OCI-LY7 (cell line): ENCODE results near the gene OR6Q1. TPM values are rescaled to one million over a fixed set of nuclear protein-coding genes. Genes with fewer than 3 reads are reported as not detected.

ENCODE experiments used
- BruUV-seq: library from RNA; stranded (reverse); fragments of 400-500 nt; replicated peaks from 2 replicates; lab custom pipeline; 2021; lab: Mats Ljungman, UMichigan
- CTCF ChIA-PET: fragments of 300-600 bp; sonication (Branson Sonifier 250); formaldehyde crosslinking; loops from one replicate; lab custom pipeline; 2022; ENCODE audit warnings: antibody characterized with exemption; ENCODE audit not compliant: unreplicated experiment; lab: Charles Lee
- POLR2A ChIA-PET: fragments of 300-600 bp; sonication (Branson Sonifier 250); formaldehyde crosslinking; loops from one replicate; lab custom pipeline; 2022; ENCODE audit warnings: antibody characterized with exemption; lab: Charles Lee
- DNase-seq: peaks from one replicate; pipeline ENCODE4 v3.0.0-alpha.2; 2015; ENCODE audit warnings: low spot score
- H2AFZ ChIP-seq: fragments of 200-600 bp; sonication (generic), shearing (Covaris generic); 2 replicates; pipeline ENCODE4 v1.6.1; 2014; ENCODE audit warnings: mild to moderate bottlenecking, antibody characterized with exemption, low read length, moderate library complexity
- H3K27ac ChIP-seq: fragments of 200-600 bp; sonication (generic); 2 replicates; pipeline ENCODE4 v1.5.1; 2014; ENCODE audit warnings: mixed run types, low read depth, mild to moderate bottlenecking, moderate library complexity, low read length, inconsistent platforms; ENCODE audit not compliant: poor library complexity, severe bottlenecking
- H3K36me3 ChIP-seq: fragments of 200-600 bp; sonication (generic); 2 replicates; pipeline ENCODE4 v1.6.1; 2014; ENCODE audit warnings: mild to moderate bottlenecking, antibody characterized with exemption, low read length, moderate library complexity, mixed read lengths; ENCODE audit not compliant: insufficient read depth
- H3K4me1 ChIP-seq: fragments of 200-600 bp; sonication (generic); 2 replicates; pipeline ENCODE4 v1.5.1; 2014; ENCODE audit warnings: mild to moderate bottlenecking, low read length; ENCODE audit not compliant: insufficient read depth, poor library complexity, severe bottlenecking
- H3K4me2 ChIP-seq: fragments of 200-600 bp; sonication (generic); 2 replicates; pipeline ENCODE4 v1.6.1; 2014; ENCODE audit warnings: mild to moderate bottlenecking, low read length
- H3K4me3 ChIP-seq: fragments of 200-600 bp; sonication (generic); 2 replicates; pipeline ENCODE4 v1.5.1; 2014; ENCODE audit warnings: mild to moderate bottlenecking, low read depth, low read length; ENCODE audit not compliant: poor library complexity, severe bottlenecking
- H3K79me2 ChIP-seq: fragments of 200-600 bp; sonication (generic); 2 replicates; pipeline ENCODE4 v1.6.1; 2016; ENCODE audit warnings: low read depth, mild to moderate bottlenecking, low read length, moderate library complexity, mixed read lengths; ENCODE audit not compliant: insufficient read depth
- H3K9me2 ChIP-seq: fragments of 200-600 bp; sonication (generic); 2 replicates; pipeline ENCODE4 v1.6.1; 2016; ENCODE audit warnings: mild to moderate bottlenecking, low read length, mixed read lengths; ENCODE audit not compliant: insufficient read depth
- H3K9me3 ChIP-seq: fragments of 200-600 bp; sonication (generic); 2 replicates; pipeline ENCODE4 v1.6.1; 2014; ENCODE audit warnings: mild to moderate bottlenecking, mixed run types, low read length, mixed read lengths
- H4K20me1 ChIP-seq: fragments of 200-600 bp; sonication (generic); 2 replicates; pipeline ENCODE4 v1.6.1; 2014; ENCODE audit warnings: mild to moderate bottlenecking, antibody characterized with exemption, low read length, moderate library complexity, mixed read lengths; ENCODE audit not compliant: insufficient read depth
- EZH2phosphoT487 ChIP-seq: fragments of 200-600 bp; sonication (generic); IDR thresholded peaks from 2 replicates; pipeline ENCODE4 v1.6.1; 2018; ENCODE audit warnings: low read depth, borderline replicate concordance, mild to moderate bottlenecking, mixed run types, antibody characterized with exemption, low read length, moderate library complexity, mixed read lengths
- intact Hi-C: fragments of 100-400 bp; cut with micrococcal nuclease; formaldehyde crosslinking; loops from one replicate; pipeline ENCODE4 v1.10.0; 2022; ENCODE audit not compliant: unreplicated experiment
- total RNA-seq, 2 experiments: library from RNA; depleted of rRNA in 1 of 2; stranded (reverse); fragments of >200 nt in 1 of 2; shearing (Covaris generic) in 1 of 2; gene quantifications; 2 replicates each; pipeline ENCODE4 v1.2.3, GENCODE V29; 2014 to 2022
- TF ChIP-seq, protein P1 (sequence below): fragments of 200-600 bp; sonication (generic); conservative IDR thresholded peaks from 2 replicates; pipeline ENCODE4 v1.5.1; 2014; ENCODE audit warnings: mild to moderate bottlenecking, antibody characterized with exemption, low read length, moderate library complexity, mixed read lengths

The OR6Q1 gene
- total RNA-seq, 2 experiments from 2014 or later: not detected

DNA sequence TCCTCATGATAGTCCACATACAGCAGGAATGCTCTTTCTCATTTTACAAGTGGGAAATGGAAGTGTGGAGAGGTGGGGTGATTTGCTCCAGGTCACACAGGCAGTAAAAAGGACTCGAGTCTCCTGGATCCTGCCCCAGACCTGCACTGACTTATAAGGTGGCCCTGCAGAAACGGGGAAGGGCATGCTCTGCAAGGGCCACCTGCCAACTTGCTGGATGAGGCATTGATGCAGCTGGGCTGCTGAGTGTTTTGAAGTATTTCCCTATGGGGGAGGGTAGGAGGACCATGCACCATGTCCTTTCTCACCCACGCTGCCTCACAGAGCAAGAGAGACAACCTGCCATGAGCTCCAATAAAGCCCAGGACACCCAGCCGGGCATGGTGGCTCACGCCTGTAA, 36.9 kb downstream of the OR6Q1 start:
- Histone ChIP-seq H3K79me2 (no peaks in the 10 kb centered on the region), H2AFZ (no peak overlapping the region), H3K4me1 (no peaks in the 10 kb centered on the region), H3K27ac (no peak overlapping the region), H3K9me3 (no peaks in the 10 kb centered on the region), H3K4me2 (no peak overlapping the region), H3K4me3 (no peak overlapping the region), H3K36me3 (no peaks in the 10 kb centered on the region), H4K20me1 (no peaks in the 10 kb centered on the region), H3K9me2 (no peaks in the 10 kb centered on the region)
- intact Hi-C loops: no loop called here
- BruUV-seq: no TSS peak
- DNase-seq: no peak
- ChIA-PET CTCF (no interaction called here), POLR2A (no interaction called here)
- TF ChIP-seq, protein P1, sequence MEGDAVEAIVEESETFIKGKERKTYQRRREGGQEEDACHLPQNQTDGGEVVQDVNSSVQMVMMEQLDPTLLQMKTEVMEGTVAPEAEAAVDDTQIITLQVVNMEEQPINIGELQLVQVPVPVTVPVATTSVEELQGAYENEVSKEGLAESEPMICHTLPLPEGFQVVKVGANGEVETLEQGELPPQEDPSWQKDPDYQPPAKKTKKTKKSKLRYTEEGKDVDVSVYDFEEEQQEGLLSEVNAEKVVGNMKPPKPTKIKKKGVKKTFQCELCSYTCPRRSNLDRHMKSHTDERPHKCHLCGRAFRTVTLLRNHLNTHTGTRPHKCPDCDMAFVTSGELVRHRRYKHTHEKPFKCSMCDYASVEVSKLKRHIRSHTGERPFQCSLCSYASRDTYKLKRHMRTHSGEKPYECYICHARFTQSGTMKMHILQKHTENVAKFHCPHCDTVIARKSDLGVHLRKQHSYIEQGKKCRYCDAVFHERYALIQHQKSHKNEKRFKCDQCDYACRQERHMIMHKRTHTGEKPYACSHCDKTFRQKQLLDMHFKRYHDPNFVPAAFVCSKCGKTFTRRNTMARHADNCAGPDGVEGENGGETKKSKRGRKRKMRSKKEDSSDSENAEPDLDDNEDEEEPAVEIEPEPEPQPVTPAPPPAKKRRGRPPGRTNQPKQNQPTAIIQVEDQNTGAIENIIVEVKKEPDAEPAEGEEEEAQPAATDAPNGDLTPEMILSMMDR: no peak
- TF ChIP-seq EZH2phosphoT487: no peak

DNA sequence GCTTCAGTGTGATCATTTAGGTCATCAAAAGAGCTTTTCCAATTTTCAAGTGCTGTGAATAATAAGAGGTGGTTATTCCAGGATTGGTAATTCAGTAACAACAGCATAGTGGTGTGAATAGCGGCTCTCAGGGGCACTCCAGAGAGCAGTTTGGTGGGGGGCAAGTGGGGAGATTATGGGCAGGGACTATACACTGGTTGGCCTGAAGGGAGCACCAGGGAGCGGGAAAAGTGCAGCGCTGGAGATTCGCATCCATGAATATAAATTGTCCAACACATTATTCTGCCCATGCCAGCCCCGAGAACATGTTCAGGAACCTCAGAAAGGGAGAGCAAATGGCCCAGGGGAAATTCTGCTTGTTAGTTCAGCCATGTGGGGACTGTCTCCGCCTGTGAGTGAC, 37.9 kb downstream of the OR6Q1 start:
- TF ChIP-seq, protein P1: peak; percentile 32; the same call in 1 of the 2 replicates
- no peak for TF ChIP-seq EZH2phosphoT487
- Histone ChIP-seq H3K36me3 (no peaks in the 10 kb centered on the region), H4K20me1 (no peaks in the 10 kb centered on the region), H3K79me2 (no peaks in the 10 kb centered on the region), H3K9me3 (no peaks in the 10 kb centered on the region), H3K4me3 (no peak overlapping the region), H3K9me2 (no peaks in the 10 kb centered on the region), H3K4me1 (no peaks in the 10 kb centered on the region), H3K4me2 (no peak overlapping the region), H2AFZ (no peak overlapping the region), H3K27ac (no peak overlapping the region)
- ChIA-PET CTCF (no interaction called here), POLR2A (interaction anchor here (0.6 kb wide), 1 partner anchor 896 kb away, joined by 3 read pairs; no protein-coding TSS in a partner anchor)
- DNase-seq: no peak
- intact Hi-C loops: no loop called here
- BruUV-seq: no TSS peak

DNA sequence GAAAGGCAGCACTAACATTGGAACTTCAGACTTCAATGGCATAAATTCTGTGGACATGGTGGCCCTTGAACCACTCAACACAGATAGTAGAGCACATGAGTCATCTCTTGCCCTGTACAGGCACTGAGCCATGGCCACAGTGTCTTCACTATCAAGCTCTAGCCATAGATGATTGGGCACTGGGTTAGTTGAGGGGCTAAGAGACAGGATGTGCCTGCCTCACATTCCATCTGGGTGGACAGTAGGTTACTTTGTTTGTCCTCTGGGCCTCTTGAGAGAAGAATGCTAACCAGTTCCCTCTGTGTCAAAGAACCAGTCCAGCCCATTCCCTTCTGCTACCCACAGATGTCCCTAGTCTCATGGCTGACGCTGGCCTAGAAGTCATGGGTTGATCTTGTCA, 39.8 kb downstream of the OR6Q1 start:
- H3K4me2 ChIP-seq: no peak overlapping the region
- CTCF ChIA-PET: no interaction called here

More for the DNA sequence above, 39.8 kb downstream of the OR6Q1 start:
- Histone ChIP-seq H3K79me2 (no peaks in the 10 kb centered on the region), H2AFZ (no peak overlapping the region), H3K9me3 (no peaks in the 10 kb centered on the region), H3K9me2 (no peaks in the 10 kb centered on the region), H3K36me3 (no peaks in the 10 kb centered on the region), H3K4me3 (no peak overlapping the region), H3K4me1 (no peaks in the 10 kb centered on the region), H4K20me1 (no peaks in the 10 kb centered on the region), H3K27ac (no peak overlapping the region)
- intact Hi-C loops: no loop called here
- DNase-seq: no peak
- BruUV-seq: no TSS peak
- POLR2A ChIA-PET: no interaction called here
- TF ChIP-seq EZH2phosphoT487: no peak
- TF ChIP-seq, protein P1: no peak
